HUES48 (cell line): ENCODE results near the gene ITSN1.
"Not testable (repeated sequence)": the region's sequence is repeated elsewhere in the genome, so short reads cannot be mapped to it uniquely, and the experiment has no call there.

ENCODE experiments used
- H3K27ac ChIP-seq: one replicate; pipeline ENCODE4 v1.7.0; 2013; ENCODE audit warnings: low read depth, low read length, inconsistent platforms
- H3K27me3 ChIP-seq: 2 replicates; pipeline ENCODE4 v1.6.1; 2013; ENCODE audit warnings: mild to moderate bottlenecking, low read length; ENCODE audit not compliant: control insufficient read depth, insufficient read depth
- H3K36me3 ChIP-seq: 2 replicates; pipeline ENCODE4 v1.6.1; 2013; ENCODE audit warnings: low read length; ENCODE audit not compliant: control insufficient read depth, insufficient read depth
- H3K4me1 ChIP-seq: 2 replicates; pipeline ENCODE4 v1.6.1; 2013; ENCODE audit warnings: mild to moderate bottlenecking, low read length; ENCODE audit not compliant: control insufficient read depth, insufficient read depth
- H3K4me3 ChIP-seq: 2 replicates; pipeline ENCODE4 v1.5.1; 2013; ENCODE audit warnings: mild to moderate bottlenecking, low read depth, low read length
- H3K9ac ChIP-seq: 2 replicates; pipeline ENCODE4 v1.6.1; 2013; ENCODE audit warnings: mild to moderate bottlenecking, low read depth, low read length, moderate library complexity
- H3K9me3 ChIP-seq: 2 replicates; pipeline ENCODE4 v1.6.1; 2013; ENCODE audit warnings: low read length; ENCODE audit not compliant: control insufficient read depth, insufficient read depth

The ITSN1 gene

GRCh38 chr21:33915368-33916199 lies 273.3 kb downstream of the ITSN1 start, which contains the start of gene ATP5PO:
Gene ATP5PO, minus strand, starts transcription at chr21:33915804. Its CDS starts 41 bp downstream, at chr21:33915763.
- peak within 1 kb of the TSS; percentile 76 for H3K9ac ChIP-seq
- peaks cover 11% of the 10 kb centered on the region; the same call in 1 of the 2 replicates for H3K4me1 ChIP-seq
- H3K4me3 ChIP-seq, result peak within 1 kb of the TSS; percentile 89
- peaks cover 38% of the 10 kb centered on the region for H3K36me3 ChIP-seq
- H3K27me3 ChIP-seq, result no peaks in the 10 kb centered on the region
- H3K27ac ChIP-seq, result peak within 1 kb of the TSS; percentile 69
- H3K9me3 ChIP-seq, result no peaks in the 10 kb centered on the region

GRCh38 chr21:33916200-33916567 lies 273.9 kb downstream of the ITSN1 start:
- Histone ChIP-seq H3K4me3 (peak overlapping the region; percentile 89), H3K36me3 (peaks cover 32% of the 10 kb centered on the region), H3K9ac (no peak overlapping the region), H3K4me1 (peaks cover 11% of the 10 kb centered on the region; the same call in 1 of the 2 replicates), H3K9me3 (no peaks in the 10 kb centered on the region), H3K27me3 (no peaks in the 10 kb centered on the region), H3K27ac (no peak overlapping the region)

- no peak overlapping the region for H3K4me3 ChIP-seq
- H3K27ac ChIP-seq, result no peak overlapping the region
- H3K9me3 ChIP-seq, result no peaks in the 10 kb centered on the region
- H3K36me3 ChIP-seq, result peaks cover 20% of the 10 kb centered on the region
- no peaks in the 10 kb centered on the region for H3K27me3 ChIP-seq
- no peak overlapping the region for H3K9ac ChIP-seq
- H3K4me1 ChIP-seq, result peaks cover 11% of the 10 kb centered on the region; the same call in 1 of the 2 replicates
Observed at GRCh38 chr21:33917421-33917820, 275.1 kb downstream of the ITSN1 start.

- H3K9me3 ChIP-seq, result no peaks in the 10 kb centered on the region
- no peak overlapping the region for H3K4me3 ChIP-seq
- no peaks in the 10 kb centered on the region for H3K36me3 ChIP-seq
- H3K9ac ChIP-seq, result no peak overlapping the region
- peaks cover 5% of the 10 kb centered on the region for H3K27me3 ChIP-seq
- no peak overlapping the region for H3K27ac ChIP-seq
- no peaks in the 10 kb centered on the region for H3K4me1 ChIP-seq
Observed at GRCh38 chr21:33924079-33924765, 281.9 kb downstream of the ITSN1 start.

GRCh38 chr21:33924766-33925100 lies 282.4 kb downstream of the ITSN1 start:
- Histone ChIP-seq H3K4me1 (no peaks in the 10 kb centered on the region), H3K36me3 (no peaks in the 10 kb centered on the region), H3K4me3 (no peak overlapping the region), H3K9me3 (no peaks in the 10 kb centered on the region), H3K9ac (no peak overlapping the region), H3K27ac (no peak overlapping the region), H3K27me3 (peaks cover 5% of the 10 kb centered on the region)

- H3K27ac ChIP-seq, H3K4me3 ChIP-seq, H3K9ac ChIP-seq, H3K36me3 ChIP-seq, H3K27me3 ChIP-seq, H3K4me1 ChIP-seq, H3K9me3 ChIP-seq: not testable (repeated sequence)
Observed at GRCh38 chr21:33926248-33926647, 283.9 kb downstream of the ITSN1 start.

GRCh38 chr21:33931052-33931798 lies 288.9 kb downstream of the ITSN1 start:
- not testable (repeated sequence) for H3K9me3 ChIP-seq, H3K27me3 ChIP-seq, H3K36me3 ChIP-seq, H3K4me1 ChIP-seq
- H3K4me3 ChIP-seq, result peak overlapping the region; percentile 53
- peak overlapping the region; percentile 57; the same call in 1 of the 2 replicates for H3K9ac ChIP-seq
- H3K27ac ChIP-seq, result peak overlapping the region; percentile 76

GRCh38 chr21:33931799-33932390 lies 289.6 kb downstream of the ITSN1 start:
- no peaks in the 10 kb centered on the region for H3K27me3 ChIP-seq
- H3K27ac ChIP-seq, result peak overlapping the region; percentile 76
- H3K36me3 ChIP-seq, result no peaks in the 10 kb centered on the region
- 0 out of 2 replicates have a peak, but pooled peaks cover 3% of the 10 kb centered on the region for H3K4me1 ChIP-seq
- peak overlapping the region; percentile 53 for H3K4me3 ChIP-seq
- H3K9me3 ChIP-seq, result peaks cover 3% of the 10 kb centered on the region; the same call in 1 of the 2 replicates
- peak overlapping the region; percentile 57; the same call in 1 of the 2 replicates for H3K9ac ChIP-seq

- no peak overlapping the region for H3K9ac ChIP-seq
- H3K4me3 ChIP-seq, result 0 out of 2 replicates have a peak overlapping the region, but pooled peaks have one; percentile 53
Observed at GRCh38 chr21:33932731-33933130, 290.4 kb downstream of the ITSN1 start.

GRCh38 chr21:33936301-33937038 lies 294.2 kb downstream of the ITSN1 start:
- H3K4me3 ChIP-seq, result no peak overlapping the region
- H3K9me3 ChIP-seq, result peaks cover 3% of the 10 kb centered on the region; the same call in 1 of the 2 replicates
- H3K27me3 ChIP-seq, result no peaks in the 10 kb centered on the region
- no peaks in the 10 kb centered on the region for H3K36me3 ChIP-seq
- 0 out of 2 replicates have a peak, but pooled peaks cover 3% of the 10 kb centered on the region for H3K4me1 ChIP-seq
- no peak overlapping the region for H3K27ac ChIP-seq
- no peak overlapping the region for H3K9ac ChIP-seq

More at GRCh38 chr21:33932731-33933130, 290.4 kb downstream of the ITSN1 start:
- Histone ChIP-seq H3K4me1 (0 out of 2 replicates have a peak, but pooled peaks cover 3% of the 10 kb centered on the region), H3K9me3 (peaks cover 3% of the 10 kb centered on the region; the same call in 1 of the 2 replicates), H3K36me3 (no peaks in the 10 kb centered on the region), H3K27ac (no peak overlapping the region), H3K27me3 (no peaks in the 10 kb centered on the region)
